Caco-2 (cell line): ENCODE measurements around the gene THUMPD2. TPM values are rescaled to one million over a fixed set of nuclear protein-coding genes. Genes with fewer than 3 reads are reported as not detected.

Experiments used
- BruUV-seq: library from RNA; stranded (reverse); fragments of 400-500 nt; replicated peaks from 2 replicates; lab custom pipeline; 2021; lab: Mats Ljungman, UMichigan
- CTCF ChIA-PET: fragments of 300-600 bp; sonication (Branson Sonifier 250); formaldehyde crosslinking; loops from one replicate; lab custom pipeline; 2022; ENCODE audit warnings: antibody characterized with exemption; lab: Charles Lee
- POLR2A ChIA-PET: fragments of 300-600 bp; sonication (Branson Sonifier 250); formaldehyde crosslinking; loops from one replicate; lab custom pipeline; 2022; ENCODE audit warnings: antibody characterized with exemption; lab: Charles Lee
- DNase-seq, 2 experiments: peaks; one replicate each; pipeline versions ENCODE4 v3.0.0 to v3.0.0-alpha.2; 2020 to 2022
- H3K27me3 ChIP-seq: replicated peaks from 2 replicates; pipeline ENCODE4 v1.6.0; 2011; ENCODE audit warnings: low read length; ENCODE audit not compliant: control insufficient read depth, insufficient read depth
- H3K36me3 ChIP-seq: 2 replicates; pipeline ENCODE4 v1.5.1; 2011; ENCODE audit warnings: low read length; ENCODE audit not compliant: control insufficient read depth, insufficient read depth
- H3K4me1 ChIP-seq: fragments of 250-450 bp; sonication (Bioruptor Pico); 2 replicates; pipeline ENCODE4 v1.5.1; 2020; ENCODE audit warnings: mild to moderate bottlenecking
- H3K4me3 ChIP-seq: 2 replicates; pipeline ENCODE4 v1.5.1; 2011; ENCODE audit warnings: low read depth, mild to moderate bottlenecking, control low read depth, low read length
- H3K9me3 ChIP-seq: fragments of 250-450 bp; sonication (Bioruptor Pico); 2 replicates; pipeline ENCODE4 v1.5.1; 2020; ENCODE audit warnings: mild to moderate bottlenecking, moderate library complexity
- H3K27ac Mint-ChIP-seq: one replicate; pipeline ENCODE4 v1.8.0; 2022; ENCODE audit warnings: mixed read lengths; ENCODE audit not compliant: unreplicated experiment
- H3K27me3 Mint-ChIP-seq: one replicate; pipeline ENCODE4 v1.8.0; 2022; ENCODE audit warnings: mixed read lengths; ENCODE audit not compliant: insufficient read depth, unreplicated experiment
- H3K36me3 Mint-ChIP-seq: one replicate; pipeline ENCODE4 v1.8.0; 2022; ENCODE audit warnings: mild to moderate bottlenecking, mixed read lengths; ENCODE audit not compliant: insufficient read depth, unreplicated experiment
- H3K4me1 Mint-ChIP-seq: one replicate; pipeline ENCODE4 v1.8.0; 2022; ENCODE audit warnings: low read depth, mixed read lengths; ENCODE audit not compliant: unreplicated experiment
- H3K4me3 Mint-ChIP-seq: one replicate; pipeline ENCODE4 v1.8.0; 2022; ENCODE audit warnings: mild to moderate bottlenecking, moderate library complexity, mixed read lengths; ENCODE audit not compliant: unreplicated experiment
- H3K9me3 Mint-ChIP-seq: one replicate; pipeline ENCODE4 v1.8.0; 2022; ENCODE audit warnings: mixed read lengths; ENCODE audit not compliant: unreplicated experiment
- CTCF ChIP-seq, 2 experiments: fragments of 200-600 bp in 1 of 2; IDR thresholded peaks; 1 replicate in 1 of 2; 2 replicates in 1 of 2; pipeline versions ENCODE4 v1.5.1 to v1.8.0; 2011 to 2022; ENCODE audit warnings: antibody characterized with exemption in 1 of 2, control low read depth in 1 of 2, inconsistent platforms in 1 of 2, low read depth in 1 of 2, low read length in 1 of 2, mild to moderate bottlenecking in 1 of 2, moderate library complexity in 1 of 2; ENCODE audit not compliant: insufficient read depth in 1 of 2, severe bottlenecking in 1 of 2, unreplicated experiment in 1 of 2
- intact Hi-C: fragments of 100-400 bp; cut with micrococcal nuclease; formaldehyde crosslinking; loops from one replicate; pipeline ENCODE4 v1.10.0; 2022; ENCODE audit not compliant: unreplicated experiment
- total RNA-seq: library from RNA; stranded (reverse); gene quantifications from 2 replicates; pipeline ENCODE4 v1.2.3, GENCODE V29; 2022

Gene THUMPD2
- total RNA-seq, 1 experiment from 2014 or later: 13.8 TPM

- no peaks in the 10 kb centered on the region for H3K27me3 ChIP-seq
- H3K36me3 Mint-ChIP-seq: peaks cover 18% of the 10 kb centered on the region
- POLR2A ChIA-PET: no interaction called here
- no peaks in the 10 kb centered on the region for H3K36me3 ChIP-seq
- H3K4me3 ChIP-seq: peak overlapping the region; percentile 96
- intact Hi-C loops: no loop called here
- H3K27ac Mint-ChIP-seq: peak overlapping the region; percentile 90
- peaks cover 28% of the 10 kb centered on the region for H3K4me1 Mint-ChIP-seq
- CTCF ChIA-PET: no interaction called here
- peaks cover 10% of the 10 kb centered on the region; the same call in 1 of the 2 replicates for H3K4me1 ChIP-seq
- no peak for DNase-seq
- H3K9me3 ChIP-seq: no peaks in the 10 kb centered on the region
- no peaks in the 10 kb centered on the region for H3K27me3 Mint-ChIP-seq
- BruUV-seq: no TSS peak
- no peak for TF ChIP-seq CTCF (IDR thresholded peaks at IDR 0.05; ENCODE audit: insufficient read depth in 1 of 2, low read depth in 1 of 2, low read length in 1 of 2, severe bottlenecking in 1 of 2, unreplicated experiment in 1 of 2)
- H3K4me3 Mint-ChIP-seq: peak overlapping the region; percentile 93
- no peaks in the 10 kb centered on the region for H3K9me3 Mint-ChIP-seq
Measured at GRCh38 chr2:39779341-39779851, 338 bp upstream of the THUMPD2 start.

GRCh38 chr2:39778233-39778632 lies 825 bp downstream of the THUMPD2 start:
- no peak for DNase-seq
- H3K4me1 Mint-ChIP-seq: peaks cover 23% of the 10 kb centered on the region
- no peaks in the 10 kb centered on the region for H3K27me3 Mint-ChIP-seq
- TF ChIP-seq CTCF (IDR thresholded peaks at IDR 0.05; ENCODE audit: insufficient read depth in 1 of 2, low read depth in 1 of 2, low read length in 1 of 2, severe bottlenecking in 1 of 2, unreplicated experiment in 1 of 2): no peak
- ChIA-PET CTCF (no interaction called here), POLR2A (no interaction called here)
- Histone ChIP-seq H3K4me3 (peak overlapping the region; percentile 96), H3K4me1 (peaks cover 7% of the 10 kb centered on the region; the same call in 1 of the 2 replicates), H3K27me3 (no peaks in the 10 kb centered on the region), H3K9me3 (no peaks in the 10 kb centered on the region), H3K36me3 (no peaks in the 10 kb centered on the region)
- no peaks in the 10 kb centered on the region for H3K9me3 Mint-ChIP-seq
- peak overlapping the region; percentile 90 for H3K27ac Mint-ChIP-seq
- TSS peak; percentile 61 for BruUV-seq
- H3K4me3 Mint-ChIP-seq: peak overlapping the region; percentile 93
- H3K36me3 Mint-ChIP-seq: peaks cover 18% of the 10 kb centered on the region
- intact Hi-C loops: no loop called here

GRCh38 chr2:39772812-39773152 lies 6.3 kb downstream of the THUMPD2 start:
- H3K4me1 ChIP-seq: peaks cover 4% of the 10 kb centered on the region; the same call in 1 of the 2 replicates
- H3K9me3 ChIP-seq: no peaks in the 10 kb centered on the region
- no TSS peak for BruUV-seq
- no peak for DNase-seq
- Mint-ChIP-seq H3K4me1 (peaks cover 11% of the 10 kb centered on the region), H3K27ac (no peak overlapping the region), H3K36me3 (peaks cover 27% of the 10 kb centered on the region), H3K9me3 (no peaks in the 10 kb centered on the region), H3K4me3 (no peak overlapping the region), H3K27me3 (no peaks in the 10 kb centered on the region)
- POLR2A ChIA-PET: no interaction called here
- H3K27me3 ChIP-seq: no peaks in the 10 kb centered on the region
- TF ChIP-seq CTCF (IDR thresholded peaks at IDR 0.05; ENCODE audit: insufficient read depth in 1 of 2, low read depth in 1 of 2, low read length in 1 of 2, severe bottlenecking in 1 of 2, unreplicated experiment in 1 of 2): no peak
- intact Hi-C loops: no loop called here
- peaks cover 1% of the 10 kb centered on the region; the same call in 1 of the 2 replicates for H3K36me3 ChIP-seq
- no peak overlapping the region for H3K4me3 ChIP-seq
- CTCF ChIA-PET: no interaction called here
